Esophagus squamous epithelium (tissue), 4 donors: Measurements from ENCODE around the gene EDC4.

Source experiments
- CTCF ChIP-seq, 6 experiments: fragments of 450-650 bp in 4 of 6; fragments of 200-600 bp in 2 of 6; sonication (generic) in 2 of 6; IDR thresholded peaks; one replicate each; pipeline ENCODE4 v1.5.1; 2016 to 2019; ENCODE audit warnings: antibody characterized with exemption in 6 of 6, mild to moderate bottlenecking in 4 of 6, moderate library complexity in 4 of 6
- POLR2A ChIP-seq, 4 donors: fragments of 450-650 bp; IDR thresholded peaks; one replicate each; pipeline ENCODE4 v1.6.1; 2017; ENCODE audit warnings: antibody characterized with exemption in 4 of 4, mild to moderate bottlenecking in 4 of 4, moderate library complexity in 3 of 4

GRCh38 chr16:67846063-67846319 is 26.9 kb upstream of the EDC4 start:
- no peak for TF ChIP-seq POLR2A (IDR thresholded peaks at IDR 0.05)
- TF ChIP-seq CTCF (IDR thresholded peaks at IDR 0.05) = no peak
